HG02759 (cell line): ENCODE results near the gene DACH2.
"Not testable (repeated sequence)": the region's sequence is repeated elsewhere in the genome, so short reads cannot be mapped to it uniquely, and the experiment has no call there.

Experiments used
- ATAC-seq: cut with Tn5 transposase; IDR thresholded peaks from one replicate; pipeline ENCODE4 v1.9.1; 2021; ENCODE audit warnings: mild to moderate bottlenecking, moderate library complexity; ENCODE audit not compliant: unreplicated experiment

Gene DACH2

GRCh38 chrX:86148024-86148511, at the start of gene DACH2:
Gene DACH2 (plus strand): TSS chrX:86148451.
- ATAC-seq = peak; percentile 100

- ATAC-seq = no peak
Measured at GRCh38 chrX:86102341-86102740, 45.9 kb upstream of the DACH2 start.

- no peak for ATAC-seq
Measured at GRCh38 chrX:86103061-86103460, 45.2 kb upstream of the DACH2 start.

GRCh38 chrX:86104526-86104925, 43.7 kb upstream of the DACH2 start:
- ATAC-seq = no peak

GRCh38 chrX:86121916-86122315, 26.3 kb upstream of the DACH2 start:
- ATAC-seq = no peak

GRCh38 chrX:86133761-86134160, 14.5 kb upstream of the DACH2 start:
- no peak for ATAC-seq

GRCh38 chrX:86137071-86137470, 11.2 kb upstream of the DACH2 start:
- ATAC-seq = no peak

- ATAC-seq = no peak
Measured at GRCh38 chrX:86141786-86142185, 6.5 kb upstream of the DACH2 start.

- ATAC-seq = no peak
Measured at GRCh38 chrX:86146102-86146501, 2.1 kb upstream of the DACH2 start.

- peak; percentile 6 for ATAC-seq
Measured at GRCh38 chrX:86148594-86148993, 343 bp downstream of the DACH2 start.

GRCh38 chrX:86149119-86149518, 868 bp downstream of the DACH2 start:
- no peak for ATAC-seq

GRCh38 chrX:86154553-86154952, 6.3 kb downstream of the DACH2 start:
- ATAC-seq = no peak

GRCh38 chrX:86171366-86171765, 23.1 kb downstream of the DACH2 start:
- ATAC-seq = peak; percentile 70

- ATAC-seq = no peak
Measured at GRCh38 chrX:86178906-86179305, 30.7 kb downstream of the DACH2 start.

- ATAC-seq = not testable (repeated sequence)
Measured at GRCh38 chrX:86181325-86181724, 33.1 kb downstream of the DACH2 start.

- no peak for ATAC-seq
Measured at GRCh38 chrX:86192827-86193226, 44.6 kb downstream of the DACH2 start.

GRCh38 chrX:86194758-86195157, 46.5 kb downstream of the DACH2 start:
- no peak for ATAC-seq

- ATAC-seq = no peak
Measured at GRCh38 chrX:86195343-86195742, 47.1 kb downstream of the DACH2 start.

- ATAC-seq = no peak
Measured at GRCh38 chrX:86197815-86198214, 49.6 kb downstream of the DACH2 start.

- ATAC-seq = no peak
Measured at GRCh38 chrX:86210772-86211171, 62.5 kb downstream of the DACH2 start.

GRCh38 chrX:86215260-86215659, 67.0 kb downstream of the DACH2 start:
- no peak for ATAC-seq

- ATAC-seq = no peak
Measured at GRCh38 chrX:86237482-86237881, 89.2 kb downstream of the DACH2 start.

GRCh38 chrX:86241547-86241946, 93.3 kb downstream of the DACH2 start:
- ATAC-seq = no peak

- no peak for ATAC-seq
Measured at GRCh38 chrX:86263526-86263925, 115.3 kb downstream of the DACH2 start.
